Heart left ventricle (tissue), 13 donors: Measurements from ENCODE around the gene ASCC1.

Source experiments
- CTCF ChIP-seq, 12 donors: fragments of 200-600 bp; sonication (generic) in 4 of 12; IDR thresholded peaks; one replicate each; pipeline versions ENCODE4 v1.5.0 to v1.8.0; 2018 to 2022; ENCODE audit warnings: antibody characterized with exemption in 12 of 12, mild to moderate bottlenecking in 5 of 12
- POLR2A ChIP-seq, 2 donors: fragments of 450-650 bp; IDR thresholded peaks; one replicate each; pipeline ENCODE4 v1.6.1; 2017; ENCODE audit warnings: antibody characterized with exemption in 2 of 2, mild to moderate bottlenecking in 2 of 2, moderate library complexity in 2 of 2
- donor health status: ischemic (EF 13 %, LVEDD 7.1; RV severe dilation, severe dysfunction).
- donor health status: DM: no; HTN: yes; CAD: no.
- donor health status: DM: no; HTN: no; CAD: no.
- donor health status: ischemic (EF 25% LVEDD 6.9; RV normal size, moderate dysfunction).
- donor health status: ischemic (EF 25% LVEDD 5.7; RV mildly dilated, moderate dysfunction).
- donor health status: ischemic (EF 35%, LVEDD 5.7; RV mildly dilated, moderate dysfunction).
- donor health status: nonischemic (EF 11% LVEDD 7.7; RV severe dilation, severe dysfunction).
- donor health status: DM: yes; HTN: yes; CAD: no.
- donor health status: PGD.
- donor health status: ischemic (EF 29% LVEDD 5.4; RV normal size, mild dysfunction).
- donor health status: nonischemic (EF 23%, LVEDD 6.1; RV moderate dilation, normal function).

GRCh38 chr10:72082856-72083789 is 133.0 kb downstream of the ASCC1 start:
- TF ChIP-seq CTCF (IDR thresholded peaks at IDR 0.05) (no peak), POLR2A (IDR thresholded peaks at IDR 0.05) (no peak)
